SK-N-SH (cell line): ENCODE data around the gene EAF2.

Experiments
- CTCF ChIP-seq: fragments of 200-600 bp; sonication (generic); IDR thresholded peaks from 2 replicates; pipeline ENCODE4 v1.6.1; 2017; ENCODE audit warnings: antibody characterized with exemption, mild to moderate bottlenecking, moderate library complexity
- ELF1 ChIP-seq: IDR thresholded peaks from 2 replicates; pipeline ENCODE4 v1.4.0; 2012
- POLR2AphosphoS5 ChIP-seq: IDR thresholded peaks from 2 replicates; pipeline ENCODE4 v1.6.1; 2012; ENCODE audit warnings: low read depth, low read length
- REST ChIP-seq: IDR thresholded peaks from 2 replicates; pipeline ENCODE4 v1.6.1; 2012; ENCODE audit warnings: mild to moderate bottlenecking, low read depth, low read length, moderate library complexity
- TEAD4 ChIP-seq: IDR thresholded peaks from 2 replicates; pipeline ENCODE4 v1.4.0; 2012; ENCODE audit warnings: mild to moderate bottlenecking, borderline replicate concordance; ENCODE audit not compliant: insufficient read depth
- TF ChIP-seq, protein P1 (sequence below): IDR thresholded peaks from 2 replicates; pipeline ENCODE4 v1.4.0; 2012; ENCODE audit warnings: low read depth

DNA sequence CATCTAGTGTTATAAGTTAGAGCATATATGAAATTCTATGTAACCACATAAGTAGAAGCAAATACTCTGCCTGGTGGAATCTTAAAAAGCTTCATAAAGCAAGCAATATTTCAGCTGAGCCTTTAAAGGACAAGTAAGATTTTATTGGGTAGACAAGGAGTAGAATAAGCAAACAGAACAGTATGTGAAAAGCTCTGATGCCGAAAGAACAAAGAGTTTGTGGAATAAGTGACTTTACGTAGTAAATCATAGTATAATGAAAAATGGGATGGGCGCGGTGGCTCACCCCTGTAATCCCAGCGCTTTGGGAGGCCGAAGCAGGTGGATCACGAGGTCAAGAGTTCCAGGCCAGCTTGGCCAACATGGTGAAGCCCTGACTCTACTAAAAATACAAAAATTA, 9.9 kb downstream of the EAF2 start:
- TF ChIP-seq CTCF, result no peak
- TF ChIP-seq POLR2AphosphoS5, result no peak
- TF ChIP-seq REST, result no peak
- no peak for TF ChIP-seq TEAD4
- TF ChIP-seq ELF1, result no peak
- TF ChIP-seq, protein P1, sequence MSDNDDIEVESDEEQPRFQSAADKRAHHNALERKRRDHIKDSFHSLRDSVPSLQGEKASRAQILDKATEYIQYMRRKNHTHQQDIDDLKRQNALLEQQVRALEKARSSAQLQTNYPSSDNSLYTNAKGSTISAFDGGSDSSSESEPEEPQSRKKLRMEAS, result no peak
